Upper lobe of left lung (tissue), 4 donors: Measurements from ENCODE around the gene CD24.
"Not testable (repeated sequence)": the region's sequence is repeated elsewhere in the genome, so short reads cannot be mapped to it uniquely, and the experiment has no call there.

Experiments used
- POLR2A ChIP-seq, 4 donors: fragments of 450-650 bp; IDR thresholded peaks; one replicate each; pipeline ENCODE4 v1.5.1; 2016 to 2017; ENCODE audit warnings: antibody characterized with exemption in 4 of 4, mild to moderate bottlenecking in 2 of 4
- POLR2AphosphoS5 ChIP-seq, 2 donors: sonication (generic); formaldehyde crosslinking; IDR thresholded peaks; one replicate each; pipeline ENCODE4 v1.5.1; 2017; ENCODE audit warnings: antibody characterized with exemption in 2 of 2
- TF ChIP-seq, protein P1 (sequence below), 6 experiments: fragments of 450-650 bp in 4 of 6; fragments of 200-600 bp in 2 of 6; sonication (generic) in 2 of 6; IDR thresholded peaks; one replicate each; pipeline ENCODE4 v1.5.1; 2016 to 2019; ENCODE audit warnings: antibody characterized with exemption in 6 of 6

DNA sequence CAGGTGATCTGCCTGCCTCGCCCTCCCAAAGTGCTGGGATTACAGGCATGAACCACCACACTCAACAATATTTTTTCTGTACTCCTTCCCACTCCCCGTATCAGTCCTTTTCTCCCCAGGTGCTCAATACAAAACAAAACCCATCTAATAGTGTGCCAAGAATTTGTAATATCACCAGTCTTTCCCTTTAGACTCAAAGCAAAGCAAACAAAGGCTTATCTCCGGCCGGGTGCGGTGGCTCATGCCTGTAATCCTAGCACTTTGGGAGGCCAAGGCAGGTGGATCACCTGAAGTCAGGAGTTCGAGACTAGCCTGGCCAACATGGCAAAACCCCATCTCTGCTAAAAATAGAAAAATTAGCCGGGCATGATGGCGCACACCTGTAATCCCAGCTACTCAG, 45.1 kb upstream of the CD24 start:
- TF ChIP-seq, protein P1, sequence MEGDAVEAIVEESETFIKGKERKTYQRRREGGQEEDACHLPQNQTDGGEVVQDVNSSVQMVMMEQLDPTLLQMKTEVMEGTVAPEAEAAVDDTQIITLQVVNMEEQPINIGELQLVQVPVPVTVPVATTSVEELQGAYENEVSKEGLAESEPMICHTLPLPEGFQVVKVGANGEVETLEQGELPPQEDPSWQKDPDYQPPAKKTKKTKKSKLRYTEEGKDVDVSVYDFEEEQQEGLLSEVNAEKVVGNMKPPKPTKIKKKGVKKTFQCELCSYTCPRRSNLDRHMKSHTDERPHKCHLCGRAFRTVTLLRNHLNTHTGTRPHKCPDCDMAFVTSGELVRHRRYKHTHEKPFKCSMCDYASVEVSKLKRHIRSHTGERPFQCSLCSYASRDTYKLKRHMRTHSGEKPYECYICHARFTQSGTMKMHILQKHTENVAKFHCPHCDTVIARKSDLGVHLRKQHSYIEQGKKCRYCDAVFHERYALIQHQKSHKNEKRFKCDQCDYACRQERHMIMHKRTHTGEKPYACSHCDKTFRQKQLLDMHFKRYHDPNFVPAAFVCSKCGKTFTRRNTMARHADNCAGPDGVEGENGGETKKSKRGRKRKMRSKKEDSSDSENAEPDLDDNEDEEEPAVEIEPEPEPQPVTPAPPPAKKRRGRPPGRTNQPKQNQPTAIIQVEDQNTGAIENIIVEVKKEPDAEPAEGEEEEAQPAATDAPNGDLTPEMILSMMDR (IDR thresholded peaks at IDR 0.05), result not testable (repeated sequence)
- TF ChIP-seq POLR2A, POLR2AphosphoS5 (IDR thresholded peaks at IDR 0.05): not testable (repeated sequence)
